GM06990 (cell line): ENCODE measurements around the gene TNPO1.

ENCODE experiments used
- DNase-seq: peaks from one replicate; pipeline ENCODE4 v3.0.0-alpha.2; 2011; ENCODE audit not compliant: insufficient read length; ENCODE audit errors: extremely low read depth
- H3K27me3 ChIP-seq: replicated peaks from 2 replicates; pipeline ENCODE4 v1.6.0; 2011; ENCODE audit warnings: low read length; ENCODE audit not compliant: control insufficient read depth, insufficient read depth
- H3K36me3 ChIP-seq: 2 replicates; pipeline ENCODE4 v1.5.1; 2011; ENCODE audit warnings: low read length; ENCODE audit not compliant: control insufficient read depth, insufficient read depth
- H3K4me3 ChIP-seq: replicated peaks from 2 replicates; pipeline ENCODE4 v1.5.1; 2011; ENCODE audit warnings: low read depth, mild to moderate bottlenecking, control low read depth, low read length
- TF ChIP-seq, protein P1 (sequence below): IDR thresholded peaks from 2 replicates; pipeline ENCODE4 v1.5.1; 2011; ENCODE audit warnings: low read length, control low read depth, mild to moderate bottlenecking, inconsistent platforms; ENCODE audit not compliant: insufficient read depth, poor library complexity, severe bottlenecking

Gene TNPO1

DNA sequence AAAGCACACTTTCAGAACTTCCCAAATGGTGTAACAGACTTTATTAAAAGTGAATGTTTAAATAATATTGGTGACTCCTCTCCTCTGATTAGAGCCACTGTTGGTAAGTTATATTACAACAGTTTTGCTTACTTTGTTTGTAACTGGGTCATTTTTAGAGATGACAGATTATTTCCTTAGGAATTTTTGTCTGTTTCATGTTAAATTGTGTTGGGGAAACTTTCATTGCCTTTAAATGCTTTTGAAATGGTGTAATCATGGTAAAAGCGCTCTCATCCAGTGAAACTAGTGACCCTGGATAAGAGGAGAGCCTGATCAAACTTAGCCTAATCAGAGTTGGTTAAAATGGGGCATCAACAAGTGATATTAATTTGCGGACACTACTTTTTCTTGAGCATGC lies 39.4 kb downstream of the TNPO1 start:
- Histone ChIP-seq H3K36me3 (peaks cover 11% of the 10 kb centered on the region), H3K27me3 (no peaks in the 10 kb centered on the region), H3K4me3 (no peak overlapping the region)
- TF ChIP-seq, protein P1, sequence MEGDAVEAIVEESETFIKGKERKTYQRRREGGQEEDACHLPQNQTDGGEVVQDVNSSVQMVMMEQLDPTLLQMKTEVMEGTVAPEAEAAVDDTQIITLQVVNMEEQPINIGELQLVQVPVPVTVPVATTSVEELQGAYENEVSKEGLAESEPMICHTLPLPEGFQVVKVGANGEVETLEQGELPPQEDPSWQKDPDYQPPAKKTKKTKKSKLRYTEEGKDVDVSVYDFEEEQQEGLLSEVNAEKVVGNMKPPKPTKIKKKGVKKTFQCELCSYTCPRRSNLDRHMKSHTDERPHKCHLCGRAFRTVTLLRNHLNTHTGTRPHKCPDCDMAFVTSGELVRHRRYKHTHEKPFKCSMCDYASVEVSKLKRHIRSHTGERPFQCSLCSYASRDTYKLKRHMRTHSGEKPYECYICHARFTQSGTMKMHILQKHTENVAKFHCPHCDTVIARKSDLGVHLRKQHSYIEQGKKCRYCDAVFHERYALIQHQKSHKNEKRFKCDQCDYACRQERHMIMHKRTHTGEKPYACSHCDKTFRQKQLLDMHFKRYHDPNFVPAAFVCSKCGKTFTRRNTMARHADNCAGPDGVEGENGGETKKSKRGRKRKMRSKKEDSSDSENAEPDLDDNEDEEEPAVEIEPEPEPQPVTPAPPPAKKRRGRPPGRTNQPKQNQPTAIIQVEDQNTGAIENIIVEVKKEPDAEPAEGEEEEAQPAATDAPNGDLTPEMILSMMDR: no peak
- no peak for DNase-seq

DNA sequence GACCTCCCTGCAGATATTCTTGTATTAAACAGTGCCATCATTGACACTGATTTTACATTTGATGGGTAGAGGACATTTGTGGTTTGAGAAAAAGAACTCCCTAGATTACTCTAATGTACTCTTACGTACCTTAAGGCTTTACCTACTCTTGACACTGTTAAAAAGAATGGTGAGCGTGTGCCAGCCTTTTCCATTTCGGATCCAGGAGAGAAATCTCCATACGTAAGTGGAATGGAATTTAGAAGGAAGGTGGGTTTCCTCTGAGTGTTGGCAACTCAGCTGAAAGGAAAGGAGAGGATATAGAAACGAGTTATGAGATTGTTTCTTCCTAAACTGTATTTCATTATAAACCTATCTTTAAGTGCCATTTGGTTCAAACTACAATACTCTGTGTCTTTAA lies 40.9 kb downstream of the TNPO1 start:
- H3K36me3 ChIP-seq: peaks cover 12% of the 10 kb centered on the region
- TF ChIP-seq, protein P1: no peak
- no peaks in the 10 kb centered on the region for H3K27me3 ChIP-seq
- no peak for DNase-seq
- H3K4me3 ChIP-seq: no peak overlapping the region

DNA sequence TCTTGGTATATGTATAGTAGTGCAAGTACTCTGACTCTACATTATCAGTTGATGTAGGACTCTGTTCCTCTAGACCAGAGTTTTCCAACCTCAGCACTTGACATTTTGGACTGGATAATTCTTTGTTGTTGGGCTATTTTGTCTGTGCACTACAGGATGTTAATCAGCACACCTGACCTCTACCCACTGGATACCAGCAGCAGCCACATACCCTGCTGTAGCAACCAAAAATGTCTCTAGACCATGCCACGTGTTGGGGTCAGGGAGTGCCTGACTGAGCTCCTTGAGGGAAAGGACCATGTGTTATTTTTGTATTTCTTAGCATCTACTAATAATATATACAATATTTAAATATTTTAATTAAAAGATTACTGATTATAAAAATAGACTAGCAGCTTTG lies 42.7 kb downstream of the TNPO1 start:
- Histone ChIP-seq H3K4me3 (no peak overlapping the region), H3K36me3 (peaks cover 11% of the 10 kb centered on the region), H3K27me3 (no peaks in the 10 kb centered on the region)
- TF ChIP-seq, protein P1: no peak
- DNase-seq: no peak

DNA sequence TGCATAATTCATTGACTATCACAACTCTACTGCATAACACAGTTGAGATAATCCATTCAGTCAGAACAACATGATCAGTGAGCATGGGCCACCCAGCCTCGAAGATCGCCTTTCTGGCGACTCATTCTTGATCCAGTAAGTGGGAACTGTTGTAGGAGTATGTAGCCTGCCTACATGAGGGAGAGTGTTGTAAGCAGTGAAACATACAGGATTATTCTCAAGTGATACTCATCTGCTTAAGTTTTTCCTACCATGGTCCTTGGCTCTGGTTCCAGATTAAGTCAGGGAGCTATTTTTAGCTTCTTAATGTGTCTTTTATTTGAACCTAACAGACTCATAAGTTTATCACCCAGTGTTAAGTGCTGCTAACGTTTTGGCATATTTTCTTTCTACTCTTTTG lies 44.0 kb downstream of the TNPO1 start:
- Histone ChIP-seq H3K4me3 (no peak overlapping the region), H3K27me3 (no peaks in the 10 kb centered on the region), H3K36me3 (peaks cover 11% of the 10 kb centered on the region)
- TF ChIP-seq, protein P1: no peak
- no peak for DNase-seq

DNA sequence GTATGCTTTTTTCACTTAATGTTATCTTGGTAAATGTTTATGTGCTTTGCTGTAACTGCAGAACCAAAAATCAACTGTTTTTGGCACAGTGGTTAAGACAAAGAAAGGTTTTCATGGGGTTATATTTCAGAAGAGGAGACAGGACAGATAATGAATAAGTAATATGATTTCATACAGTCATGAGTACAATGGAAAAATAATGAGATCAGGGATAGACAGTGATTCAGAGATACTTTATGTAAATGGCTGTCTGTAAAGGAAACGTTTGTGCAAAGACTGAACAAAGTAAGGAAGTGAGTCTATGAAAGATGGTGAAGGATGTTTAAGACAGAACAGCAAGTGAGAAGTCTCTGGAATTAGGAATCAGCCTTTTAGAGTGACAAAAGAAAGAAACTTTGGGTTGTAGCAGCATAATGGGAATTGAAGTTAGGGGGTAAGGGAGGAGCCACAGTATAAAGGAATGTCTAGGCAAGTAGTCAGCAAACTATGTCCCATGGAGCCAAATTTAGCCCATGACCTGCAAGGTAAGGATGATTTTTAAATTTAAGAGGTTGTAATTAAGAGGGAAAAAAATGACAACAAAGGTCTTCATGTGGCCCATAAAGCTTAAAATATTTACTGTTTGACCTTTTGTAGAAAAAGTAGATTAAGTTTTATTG lies 55.0 kb downstream of the TNPO1 start:
- DNase-seq: no peak
- H3K36me3 ChIP-seq: peaks cover 3% of the 10 kb centered on the region
- H3K4me3 ChIP-seq: no peak overlapping the region
- H3K27me3 ChIP-seq: no peaks in the 10 kb centered on the region
- TF ChIP-seq, protein P1: no peak

DNA sequence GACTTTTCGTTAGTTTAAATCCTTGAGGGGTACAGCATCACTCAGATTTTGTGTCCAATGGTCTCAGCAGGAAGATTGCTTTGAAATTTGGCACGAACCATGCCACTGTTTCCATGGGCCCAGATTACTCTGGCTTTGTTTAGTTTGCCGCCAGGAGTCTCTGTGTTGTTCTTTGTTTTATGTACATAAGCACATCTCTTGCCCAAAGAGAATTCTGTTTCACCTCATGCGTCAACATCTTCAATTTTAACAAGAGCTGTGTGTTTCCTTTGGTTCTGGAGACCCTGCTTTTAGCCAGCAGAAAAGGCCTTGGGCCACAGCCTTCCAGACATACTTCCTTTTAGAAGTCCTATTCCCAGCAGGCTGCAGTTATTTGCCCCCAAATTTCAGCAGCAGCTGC lies 62.4 kb downstream of the TNPO1 start:
- Histone ChIP-seq H3K4me3 (no peak overlapping the region), H3K36me3 (peaks cover 6% of the 10 kb centered on the region), H3K27me3 (no peaks in the 10 kb centered on the region)
- DNase-seq: no peak
- TF ChIP-seq, protein P1: no peak
